HEK293 (cell line): ENCODE measurements around the gene GPHA2.

Experiments used
- SCRT2 ChIP-seq: fragments of 450-650 bp; formaldehyde crosslinking; IDR thresholded peaks from 2 replicates; pipeline ENCODE4 v1.5.1; 2016; ENCODE audit warnings: missing biosample characterization, missing genetic modification characterization
- ZBTB7A ChIP-seq: fragments of 450-650 bp; formaldehyde crosslinking; IDR thresholded peaks from 2 replicates; pipeline ENCODE4 v1.5.1; 2016; ENCODE audit warnings: low read depth, missing biosample characterization, missing genetic modification characterization
- ZNF184 ChIP-seq: fragments of 450-650 bp; IDR thresholded peaks from 2 replicates; pipeline ENCODE4 v1.5.1; 2018; ENCODE audit warnings: missing biosample characterization, mild to moderate bottlenecking, missing genetic modification characterization
- ZNF24 ChIP-seq: fragments of 450-650 bp; formaldehyde crosslinking; IDR thresholded peaks from 2 replicates; pipeline ENCODE4 v1.5.1; 2016; ENCODE audit warnings: missing biosample characterization, missing genetic modification characterization
- ZNF266 ChIP-seq: fragments of 450-650 bp; formaldehyde crosslinking; IDR thresholded peaks from 2 replicates; pipeline ENCODE4 v1.5.1; 2016; ENCODE audit warnings: missing biosample characterization, missing genetic modification characterization, low read depth
- ZNF302 ChIP-seq: fragments of 450-650 bp; formaldehyde crosslinking; IDR thresholded peaks from 2 replicates; pipeline ENCODE4 v1.5.1; 2016; ENCODE audit warnings: missing biosample characterization, missing genetic modification characterization, low read depth
- ZNF48 ChIP-seq: fragments of 450-650 bp; formaldehyde crosslinking; IDR thresholded peaks from 2 replicates; pipeline ENCODE4 v1.5.1; 2016; ENCODE audit warnings: missing biosample characterization, missing genetic modification characterization
- ZNF501 ChIP-seq: fragments of 450-650 bp; formaldehyde crosslinking; IDR thresholded peaks from 2 replicates; pipeline ENCODE4 v1.5.1; 2016; ENCODE audit warnings: missing biosample characterization, missing genetic modification characterization
- ZNF510 ChIP-seq: fragments of 450-650 bp; formaldehyde crosslinking; IDR thresholded peaks from 2 replicates; pipeline ENCODE4 v1.5.1; 2018; ENCODE audit warnings: mild to moderate bottlenecking, missing genetic modification characterization, missing biosample characterization; ENCODE audit not compliant: insufficient replicate concordance
- TF ChIP-seq, protein P1 (sequence below): fragments of 450-650 bp; formaldehyde crosslinking; IDR thresholded peaks from 2 replicates; pipeline ENCODE4 v1.5.1; 2016; ENCODE audit warnings: missing biosample characterization, missing genetic modification characterization
- TF ChIP-seq, protein P2 (sequence below): sonication (generic); formaldehyde crosslinking; IDR thresholded peaks from 2 replicates; pipeline ENCODE4 v1.8.1; 2022; ENCODE audit warnings: mild to moderate bottlenecking, moderate library complexity, missing genetic modification reagents

DNA sequence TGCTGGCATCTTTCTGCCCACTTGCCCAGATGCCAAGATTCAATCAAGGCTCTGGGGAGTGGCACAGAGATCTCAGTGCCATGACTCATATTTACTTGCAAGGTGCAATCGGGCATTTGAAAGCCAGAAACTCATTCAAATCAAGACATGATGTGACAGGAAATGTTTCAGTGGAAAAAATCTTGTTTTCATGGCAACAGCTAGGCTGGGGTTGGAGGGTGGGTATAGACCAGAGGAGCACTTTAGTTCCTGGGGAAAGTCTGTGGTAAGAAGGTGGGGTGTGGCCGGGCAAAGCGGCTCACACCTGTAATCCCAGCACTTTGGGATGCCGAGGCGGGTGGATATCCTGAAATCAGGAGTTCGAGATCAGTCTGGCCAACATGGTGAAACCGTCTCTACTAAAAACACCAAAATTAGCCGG lies 35.0 kb upstream of the GPHA2 start:
- TF ChIP-seq, protein P1, sequence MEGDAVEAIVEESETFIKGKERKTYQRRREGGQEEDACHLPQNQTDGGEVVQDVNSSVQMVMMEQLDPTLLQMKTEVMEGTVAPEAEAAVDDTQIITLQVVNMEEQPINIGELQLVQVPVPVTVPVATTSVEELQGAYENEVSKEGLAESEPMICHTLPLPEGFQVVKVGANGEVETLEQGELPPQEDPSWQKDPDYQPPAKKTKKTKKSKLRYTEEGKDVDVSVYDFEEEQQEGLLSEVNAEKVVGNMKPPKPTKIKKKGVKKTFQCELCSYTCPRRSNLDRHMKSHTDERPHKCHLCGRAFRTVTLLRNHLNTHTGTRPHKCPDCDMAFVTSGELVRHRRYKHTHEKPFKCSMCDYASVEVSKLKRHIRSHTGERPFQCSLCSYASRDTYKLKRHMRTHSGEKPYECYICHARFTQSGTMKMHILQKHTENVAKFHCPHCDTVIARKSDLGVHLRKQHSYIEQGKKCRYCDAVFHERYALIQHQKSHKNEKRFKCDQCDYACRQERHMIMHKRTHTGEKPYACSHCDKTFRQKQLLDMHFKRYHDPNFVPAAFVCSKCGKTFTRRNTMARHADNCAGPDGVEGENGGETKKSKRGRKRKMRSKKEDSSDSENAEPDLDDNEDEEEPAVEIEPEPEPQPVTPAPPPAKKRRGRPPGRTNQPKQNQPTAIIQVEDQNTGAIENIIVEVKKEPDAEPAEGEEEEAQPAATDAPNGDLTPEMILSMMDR, result no peak
- TF ChIP-seq ZNF48 (tag by site-specific recombination), result no peak
- no peak for TF ChIP-seq ZNF501 (tag by site-specific recombination)
- no peak for TF ChIP-seq ZNF266
- TF ChIP-seq ZNF510 (tag by site-specific recombination), result no peak
- no peak for TF ChIP-seq ZBTB7A (tag by site-specific recombination)
- no peak for TF ChIP-seq ZNF302 (tag by site-specific recombination)
- TF ChIP-seq ZNF184, result no peak
- TF ChIP-seq ZNF24 (tag by site-specific recombination), result no peak
- TF ChIP-seq SCRT2 (tag by site-specific recombination), result no peak
- TF ChIP-seq, protein P2, sequence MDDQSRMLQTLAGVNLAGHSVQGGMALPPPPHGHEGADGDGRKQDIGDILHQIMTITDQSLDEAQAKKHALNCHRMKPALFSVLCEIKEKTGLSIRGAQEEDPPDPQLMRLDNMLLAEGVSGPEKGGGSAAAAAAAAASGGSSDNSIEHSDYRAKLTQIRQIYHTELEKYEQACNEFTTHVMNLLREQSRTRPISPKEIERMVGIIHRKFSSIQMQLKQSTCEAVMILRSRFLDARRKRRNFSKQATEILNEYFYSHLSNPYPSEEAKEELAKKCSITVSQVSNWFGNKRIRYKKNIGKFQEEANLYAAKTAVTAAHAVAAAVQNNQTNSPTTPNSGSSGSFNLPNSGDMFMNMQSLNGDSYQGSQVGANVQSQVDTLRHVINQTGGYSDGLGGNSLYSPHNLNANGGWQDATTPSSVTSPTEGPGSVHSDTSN (CRISPR knock-in tag), result no peak
